IMR-90 (cell line): ENCODE results near the gene GRID1. TPM values are rescaled to one million over a fixed set of nuclear protein-coding genes. Genes with fewer than 3 reads are reported as not detected.

Experiments
- ATAC-seq: fragments of 200-7000 bp; cut with Tn5 transposase; 2 replicates; pipeline ENCODE4 v1.9.1; 2020; ENCODE audit warnings: low read depth, mild to moderate bottlenecking, moderate library complexity
- BruUV-seq: library from RNA; stranded (reverse); fragments of 400-500 nt; replicated peaks from 2 replicates; lab custom pipeline; 2021; lab: Mats Ljungman, UMichigan
- CTCF ChIA-PET: fragments of 300-600 bp; formaldehyde crosslinking; extraction: SDS; loops from one replicate; lab custom pipeline; 2021; ENCODE audit warnings: antibody characterized with exemption; lab: Yijun Ruan, JAX
- POLR2A ChIA-PET: fragments of 300-600 bp; sonication (Branson Sonifier 250); formaldehyde crosslinking; loops from one replicate; lab custom pipeline; 2022; ENCODE audit warnings: antibody characterized with exemption; ENCODE audit not compliant: unreplicated experiment; lab: Charles Lee
- DNase-seq: peaks from one replicate; pipeline ENCODE4 v3.0.0; 2013
- H2AFZ ChIP-seq: replicated peaks from 2 replicates; pipeline ENCODE3; 2013; ENCODE audit warnings: low read length, mild to moderate bottlenecking; ENCODE audit not compliant: poor library complexity
- H2AK5ac ChIP-seq: 2 replicates; pipeline ENCODE4 v1.6.1; 2013; ENCODE audit warnings: low read depth, low read length, inconsistent platforms
- H2AK9ac ChIP-seq: replicated peaks from 2 replicates; pipeline ENCODE3; 2013; ENCODE audit warnings: mild to moderate bottlenecking, low read depth, low read length, moderate library complexity; ENCODE audit not compliant: poor library complexity
- H2BK120ac ChIP-seq: 2 replicates; pipeline ENCODE4 v1.6.1; 2013; ENCODE audit warnings: low read depth, low read length, inconsistent platforms
- H2BK15ac ChIP-seq: 3 replicates; pipeline ENCODE4 v1.6.1; 2013; ENCODE audit warnings: low read depth, low read length, inconsistent platforms
- H2BK20ac ChIP-seq: 2 replicates; pipeline ENCODE4 v1.6.1; 2013; ENCODE audit warnings: low read depth, mild to moderate bottlenecking, inconsistent platforms, low read length, moderate library complexity
- H2BK5ac ChIP-seq: 2 replicates; pipeline ENCODE4 v1.6.1; 2013; ENCODE audit warnings: mild to moderate bottlenecking, low read depth, low read length, inconsistent platforms; ENCODE audit not compliant: poor library complexity, severe bottlenecking
- H3K14ac ChIP-seq: replicated peaks from 2 replicates; pipeline ENCODE4 v1.6.1; 2013; ENCODE audit warnings: low read depth, low read length, inconsistent platforms
- H3K18ac ChIP-seq: 2 replicates; pipeline ENCODE4 v1.6.1; 2013; ENCODE audit warnings: low read depth, low read length, control low read depth
- H3K23ac ChIP-seq: 2 replicates; pipeline ENCODE4 v1.6.1; 2013; ENCODE audit warnings: low read depth, low read length, inconsistent platforms
- H3K27ac ChIP-seq: 2 replicates; pipeline ENCODE4 v1.5.1; 2013; ENCODE audit warnings: mild to moderate bottlenecking, control low read depth, low read length; ENCODE audit not compliant: insufficient read depth
- H3K27me3 ChIP-seq: 2 replicates; pipeline ENCODE4 v1.6.1; 2013; ENCODE audit warnings: low read length; ENCODE audit not compliant: control insufficient read depth, insufficient read depth
- H3K36me3 ChIP-seq: 2 replicates; pipeline ENCODE4 v1.6.1; 2013; ENCODE audit warnings: low read length, mixed read lengths; ENCODE audit not compliant: control insufficient read depth, insufficient read depth
- H3K4ac ChIP-seq: 2 replicates; pipeline ENCODE4 v1.6.1; 2013; ENCODE audit warnings: low read depth, low read length, inconsistent platforms
- H3K4me1 ChIP-seq: 2 replicates; pipeline ENCODE4 v1.6.1; 2013; ENCODE audit warnings: low read length, mixed read lengths; ENCODE audit not compliant: control insufficient read depth, insufficient read depth
- H3K4me2 ChIP-seq: 2 replicates; pipeline ENCODE4 v1.6.1; 2013; ENCODE audit warnings: low read depth, mild to moderate bottlenecking, control low read depth, low read length, moderate library complexity
- H3K4me3 ChIP-seq: 2 replicates; pipeline ENCODE4 v1.5.1; 2013; ENCODE audit warnings: low read depth, mild to moderate bottlenecking, control low read depth, low read length, moderate library complexity; ENCODE audit not compliant: insufficient read depth
- H3K56ac ChIP-seq: 2 replicates; pipeline ENCODE4 v1.6.1; 2013; ENCODE audit warnings: low read length, inconsistent platforms; ENCODE audit not compliant: insufficient read depth; ENCODE audit errors: extremely low read depth
- H3K79me1 ChIP-seq, 2 experiments: 2 replicates each; pipeline ENCODE4 v1.6.1; 2013; ENCODE audit warnings: low read length in 2 of 2, inconsistent platforms in 1 of 2, low read depth in 1 of 2
- H3K9ac ChIP-seq: 2 replicates; pipeline ENCODE4 v1.6.1; 2013; ENCODE audit warnings: low read depth, low read length, control low read depth
- H3K9me1 ChIP-seq: 2 replicates; pipeline ENCODE4 v1.6.1; 2013; ENCODE audit warnings: low read length, inconsistent platforms; ENCODE audit not compliant: insufficient read depth
- H3K9me3 ChIP-seq: 2 replicates; pipeline ENCODE4 v1.6.1; 2013; ENCODE audit warnings: low read length; ENCODE audit not compliant: control insufficient read depth, insufficient read depth
- H4K20me1 ChIP-seq: 2 replicates; pipeline ENCODE4 v1.6.1; 2013; ENCODE audit warnings: low read length, inconsistent platforms; ENCODE audit not compliant: insufficient read depth
- H4K5ac ChIP-seq: 2 replicates; pipeline ENCODE4 v1.6.1; 2013; ENCODE audit warnings: mild to moderate bottlenecking, low read depth, low read length, control low read depth
- H4K8ac ChIP-seq, 2 experiments: 2 replicates each; pipeline ENCODE4 v1.6.1; 2013; ENCODE audit warnings: low read depth in 2 of 2, low read length in 2 of 2, control low read depth in 1 of 2, inconsistent platforms in 1 of 2
- H4K91ac ChIP-seq: 2 replicates; pipeline ENCODE4 v1.6.1; 2013; ENCODE audit warnings: low read depth, low read length, inconsistent platforms; ENCODE audit not compliant: insufficient read depth
- CEBPB ChIP-seq: IDR thresholded peaks from 2 replicates; pipeline ENCODE4 v1.6.1; 2012; ENCODE audit warnings: low read depth, low read length, improper control_type of control experiment
- CHD1 ChIP-seq: IDR thresholded peaks from 2 replicates; pipeline ENCODE4 v1.6.1; 2012; ENCODE audit warnings: low read depth, low read length, improper control_type of control experiment
- CTCF ChIP-seq: conservative IDR thresholded peaks from 2 replicates; pipeline ENCODE4 v1.5.1; 2012; ENCODE audit warnings: mild to moderate bottlenecking, low read depth, low read length, improper control_type of control experiment
- MXI1 ChIP-seq: IDR thresholded peaks from 2 replicates; pipeline ENCODE4 v1.6.1; 2012; ENCODE audit warnings: low read depth, mild to moderate bottlenecking, low read length, moderate library complexity, borderline replicate concordance
- RAD21 ChIP-seq: IDR thresholded peaks from 2 replicates; pipeline ENCODE4 v1.6.1; 2012; ENCODE audit warnings: low read length, improper control_type of control experiment
- SMC3 ChIP-seq: fragments of 150-350 bp; IDR thresholded peaks from 2 replicates; pipeline ENCODE4 v1.6.1; 2016; ENCODE audit warnings: low read depth, mild to moderate bottlenecking, antibody characterized with exemption, low read length, moderate library complexity
- WGBS, 2 experiments: methylation state at CpG; one replicate each; pipeline versions ENCODE4 v1.1.5 to v1.1.7; 2013; ENCODE audit warnings: missing lambda C conversion rate in 2 of 2; ENCODE audit not compliant: insufficient read length in 1 of 2; ENCODE audit errors: extremely low coverage in 2 of 2; 5-methylcytosine and 5-hydroxymethylcytosine counted together
- dilution Hi-C: fragments of 300-500 bp; cut with HindIII; formaldehyde crosslinking; loops from one replicate; pipeline ENCODE4 v1.14.3; 2018; ENCODE audit warnings: low sequenced_read_pairs; ENCODE audit not compliant: unreplicated experiment
- in situ Hi-C: fragments of 300-500 bp; cut with MboI; formaldehyde crosslinking; loops from 3 replicates; pipeline ENCODE4 v1.14.3; 2019; ENCODE audit warnings: low sequenced_read_pairs, inconsistent platforms, mixed read lengths
- intact Hi-C: fragments of 100-400 bp; cut with micrococcal nuclease; formaldehyde crosslinking; loops from 2 replicates; pipeline ENCODE4 v1.10.0; 2022
- polyA plus RNA-seq, 3 experiments: library from polyadenylated mRNA; depleted of rRNA; stranded (reverse); fragments of >200 nt; gene quantifications; 2 replicates each; pipeline ENCODE4 v1.2.3, GENCODE V29; 2012; ENCODE audit warnings: low replicate concordance in 1 of 3
- total RNA-seq: library from RNA; depleted of rRNA; stranded (reverse); fragments of >200 nt; gene quantifications from 2 replicates; pipeline ENCODE4 v1.2.3, GENCODE V29; 2012
- TF ChIP-seq, protein P1 (sequence below): fragments of 150-350 bp; IDR thresholded peaks from 2 replicates; pipeline ENCODE4 v1.6.1; 2017; ENCODE audit warnings: mild to moderate bottlenecking, antibody characterized with exemption, low read length, low read depth

GRID1 gene
- total and polyA plus RNA-seq, 2 of the 4 experiments (the other 2 are of a cell fraction), result not detected

DNA sequence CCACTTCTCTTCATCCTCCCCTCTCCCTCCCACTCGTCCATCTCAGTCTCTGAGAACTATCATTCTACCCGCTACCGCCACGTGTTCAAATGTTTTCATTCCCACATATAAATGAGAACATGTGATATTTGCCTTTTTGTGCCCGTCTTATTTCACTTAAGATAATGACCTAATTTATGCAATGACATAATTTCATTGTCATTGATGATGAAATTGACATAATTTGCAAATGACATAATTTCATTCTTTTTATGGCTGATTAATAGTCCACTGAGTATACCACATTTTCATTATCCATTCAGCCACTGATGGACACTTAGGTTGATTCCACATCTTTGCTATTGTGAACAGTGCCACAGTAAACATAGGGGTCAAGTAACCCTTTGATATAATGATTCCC lies 292.3 kb downstream of the GRID1 start:
- Histone ChIP-seq H3K18ac (no peak overlapping the region), H3K4me1 (no peaks in the 10 kb centered on the region), H3K9me3 (peaks cover 2% of the 10 kb centered on the region; the same call in 1 of the 2 replicates), H3K79me1 (no peaks in the 10 kb centered on the region), H3K9ac (no peak overlapping the region), H3K4me2 (no peak overlapping the region), H4K8ac (no peak overlapping the region), H2BK5ac (no peak overlapping the region), H2AK5ac (no peak overlapping the region), H3K27me3 (no peaks in the 10 kb centered on the region), H2AFZ (no peak overlapping the region), H3K9me1 (no peaks in the 10 kb centered on the region), H4K20me1 (no peaks in the 10 kb centered on the region), H3K4me3 (no peak overlapping the region), H2BK20ac (no peak overlapping the region), H3K56ac (no peak overlapping the region), H2BK120ac (no peak overlapping the region), H3K23ac (no peak overlapping the region), H3K4ac (no peak overlapping the region), H2BK15ac (no peak overlapping the region), H2AK9ac (no peak overlapping the region), H3K36me3 (no peaks in the 10 kb centered on the region), H3K27ac (no peak overlapping the region), H4K91ac (no peak overlapping the region), H3K14ac (no peak overlapping the region), H4K5ac (no peak overlapping the region)
- DNase-seq, result no peak
- intact Hi-C loops, result no loop called here
- POLR2A ChIA-PET, result no interaction called here
- in situ Hi-C loops, result no loop called here
- TF ChIP-seq CEBPB (no peak), SMC3 (no peak), CTCF (no peak), CHD1 (no peak), MXI1 (no peak), RAD21 (no peak)
- TF ChIP-seq, protein P1, sequence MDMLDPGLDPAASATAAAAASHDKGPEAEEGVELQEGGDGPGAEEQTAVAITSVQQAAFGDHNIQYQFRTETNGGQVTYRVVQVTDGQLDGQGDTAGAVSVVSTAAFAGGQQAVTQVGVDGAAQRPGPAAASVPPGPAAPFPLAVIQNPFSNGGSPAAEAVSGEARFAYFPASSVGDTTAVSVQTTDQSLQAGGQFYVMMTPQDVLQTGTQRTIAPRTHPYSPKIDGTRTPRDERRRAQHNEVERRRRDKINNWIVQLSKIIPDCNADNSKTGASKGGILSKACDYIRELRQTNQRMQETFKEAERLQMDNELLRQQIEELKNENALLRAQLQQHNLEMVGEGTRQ, result no peak
- WGBS, 2 experiments, result no CpG with 5 or more reads among the region's 5 CpGs
- no TSS peak for BruUV-seq
- dilution Hi-C loops, result no loop called here
- CTCF ChIA-PET, result no interaction called here
- no peak for ATAC-seq
